Measurements from ENCODE around the gene GRIN1.

DNA sequence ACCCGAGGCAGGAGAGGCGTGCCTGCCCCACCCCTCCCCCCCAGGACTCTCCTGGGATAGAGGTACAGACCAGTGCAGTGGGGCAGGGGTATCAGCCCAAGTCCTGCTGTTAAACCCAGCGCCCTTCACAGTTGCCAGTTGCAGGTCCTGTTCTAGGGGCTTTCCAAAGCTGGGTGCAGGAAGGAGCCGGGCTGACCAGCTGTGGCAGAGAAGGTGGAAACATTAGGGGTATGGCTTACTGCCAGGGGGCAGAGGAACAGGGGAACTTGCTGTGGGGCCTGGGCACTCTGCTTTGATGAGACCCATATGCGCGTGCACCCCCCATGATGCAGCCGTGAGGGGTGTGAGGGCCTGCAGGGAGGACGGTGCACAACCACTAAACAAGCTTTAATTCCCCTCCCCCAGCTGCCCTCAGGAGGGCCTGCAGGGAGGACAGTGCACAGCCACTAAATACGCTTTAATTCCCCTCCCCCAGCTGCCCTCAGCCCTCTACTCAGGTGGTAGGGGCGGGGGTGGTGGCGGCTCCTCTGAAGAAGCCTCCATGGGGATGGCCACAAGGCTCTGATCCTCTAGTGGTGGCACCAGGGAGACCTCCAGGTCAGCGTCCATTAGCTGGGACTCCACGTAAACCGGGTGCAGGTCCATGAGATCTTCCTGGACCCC, 31.7 kb downstream of the GRIN1 start:
- TF ChIP-seq, protein P1, sequence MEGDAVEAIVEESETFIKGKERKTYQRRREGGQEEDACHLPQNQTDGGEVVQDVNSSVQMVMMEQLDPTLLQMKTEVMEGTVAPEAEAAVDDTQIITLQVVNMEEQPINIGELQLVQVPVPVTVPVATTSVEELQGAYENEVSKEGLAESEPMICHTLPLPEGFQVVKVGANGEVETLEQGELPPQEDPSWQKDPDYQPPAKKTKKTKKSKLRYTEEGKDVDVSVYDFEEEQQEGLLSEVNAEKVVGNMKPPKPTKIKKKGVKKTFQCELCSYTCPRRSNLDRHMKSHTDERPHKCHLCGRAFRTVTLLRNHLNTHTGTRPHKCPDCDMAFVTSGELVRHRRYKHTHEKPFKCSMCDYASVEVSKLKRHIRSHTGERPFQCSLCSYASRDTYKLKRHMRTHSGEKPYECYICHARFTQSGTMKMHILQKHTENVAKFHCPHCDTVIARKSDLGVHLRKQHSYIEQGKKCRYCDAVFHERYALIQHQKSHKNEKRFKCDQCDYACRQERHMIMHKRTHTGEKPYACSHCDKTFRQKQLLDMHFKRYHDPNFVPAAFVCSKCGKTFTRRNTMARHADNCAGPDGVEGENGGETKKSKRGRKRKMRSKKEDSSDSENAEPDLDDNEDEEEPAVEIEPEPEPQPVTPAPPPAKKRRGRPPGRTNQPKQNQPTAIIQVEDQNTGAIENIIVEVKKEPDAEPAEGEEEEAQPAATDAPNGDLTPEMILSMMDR (conservative IDR thresholded peaks at IDR 0.05; ENCODE audit: low read length) = no peak
- no peak for TF ChIP-seq EZH2phosphoT487 (IDR thresholded peaks at IDR 0.05; ENCODE audit: borderline replicate concordance)
